Dendritic cell treated with granulocyte-macrophage colony-stimulating factor and Interleukin-4, amounts not matched to agents 40 ng/mL and 50 ng/mL, for 4 days (primary cell): ENCODE results near the gene HDAC7.
"Not testable (repeated sequence)": the region's sequence is repeated elsewhere in the genome, so short reads cannot be mapped to it uniquely, and the experiment has no call there.

Experiments used
- H3K27ac Mint-ChIP-seq: one replicate; pipeline ENCODE4 v1.8.0; 2022; ENCODE audit warnings: mild to moderate bottlenecking, mixed read lengths
- H3K27me3 Mint-ChIP-seq: one replicate; pipeline ENCODE4 v1.8.0; 2022; ENCODE audit warnings: mild to moderate bottlenecking, mixed read lengths
- H3K36me3 Mint-ChIP-seq: one replicate; pipeline ENCODE4 v1.8.0; 2022; ENCODE audit warnings: low read depth, mixed read lengths
- H3K4me1 Mint-ChIP-seq: one replicate; pipeline ENCODE4 v1.8.0; 2022; ENCODE audit warnings: low read depth, mixed read lengths
- H3K4me3 Mint-ChIP-seq: one replicate; pipeline ENCODE4 v1.8.0; 2022; ENCODE audit warnings: mild to moderate bottlenecking, moderate library complexity, mixed read lengths
- H3K9me3 Mint-ChIP-seq: one replicate; pipeline ENCODE4 v1.8.0; 2022; ENCODE audit warnings: mixed read lengths
- intact Hi-C: fragments of 100-400 bp; cut with micrococcal nuclease; formaldehyde crosslinking; loops from one replicate; pipeline ENCODE4 v1.15.0; 2022

The HDAC7 gene

DNA sequence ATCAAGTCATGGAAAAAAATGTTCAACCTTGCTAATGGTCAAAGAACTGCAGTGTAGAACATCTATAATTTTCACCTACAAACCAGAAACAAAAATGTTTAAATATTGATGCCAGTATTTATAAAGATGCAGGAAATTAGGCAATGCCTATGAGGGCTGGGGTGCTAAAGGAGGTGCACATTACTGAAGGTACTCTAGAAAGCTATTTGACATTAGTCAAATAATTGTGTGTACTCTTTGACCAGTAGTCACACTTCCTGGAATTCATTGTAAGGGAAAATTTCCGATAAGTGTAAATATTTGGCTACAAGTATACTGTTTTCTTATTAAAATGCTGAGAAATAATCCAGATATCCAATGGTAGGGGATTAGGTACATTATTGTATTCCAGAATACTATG is 36.4 kb upstream of the HDAC7 start:
- no peak overlapping the region for H3K4me3 Mint-ChIP-seq
- H3K9me3 Mint-ChIP-seq, result no peaks in the 10 kb centered on the region
- H3K27ac Mint-ChIP-seq, result no peak overlapping the region
- intact Hi-C loops, result loop anchor here (10.0 kb wide), 1 partner anchor 49 kb away; the partner anchor contains the start of gene VDR
- no peaks in the 10 kb centered on the region for H3K27me3 Mint-ChIP-seq
- H3K4me1 Mint-ChIP-seq, result peaks cover 37% of the 10 kb centered on the region
- peaks cover 97% of the 10 kb centered on the region for H3K36me3 Mint-ChIP-seq

DNA sequence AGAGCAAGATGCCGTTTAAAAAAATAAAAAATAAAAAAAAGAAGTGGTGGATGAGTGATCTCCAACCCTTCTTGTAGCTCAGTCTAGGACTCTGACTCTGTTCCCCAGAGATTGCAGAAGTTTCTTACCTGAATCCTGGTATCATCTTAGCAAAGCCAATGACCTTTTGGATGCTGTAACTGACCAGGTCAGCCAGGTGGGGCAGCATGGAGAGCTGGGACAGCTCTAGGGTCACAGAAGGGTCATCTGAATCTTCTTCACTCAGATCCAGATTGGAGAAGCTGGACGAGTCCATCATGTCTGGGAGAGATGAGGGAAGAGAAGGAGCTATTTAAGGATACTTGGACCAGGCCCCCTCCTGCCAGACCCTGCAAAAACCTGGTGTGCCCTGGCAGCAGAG is 35.8 kb upstream of the HDAC7 start:
- Mint-ChIP-seq H3K4me3 (no peak overlapping the region), H3K36me3 (peaks cover 97% of the 10 kb centered on the region), H3K4me1 (peaks cover 40% of the 10 kb centered on the region), H3K27ac (no peak overlapping the region), H3K9me3 (no peaks in the 10 kb centered on the region), H3K27me3 (no peaks in the 10 kb centered on the region)
- intact Hi-C loops, result loop anchor here (10.0 kb wide), 1 partner anchor 49 kb away; the partner anchor contains the start of gene VDR

DNA sequence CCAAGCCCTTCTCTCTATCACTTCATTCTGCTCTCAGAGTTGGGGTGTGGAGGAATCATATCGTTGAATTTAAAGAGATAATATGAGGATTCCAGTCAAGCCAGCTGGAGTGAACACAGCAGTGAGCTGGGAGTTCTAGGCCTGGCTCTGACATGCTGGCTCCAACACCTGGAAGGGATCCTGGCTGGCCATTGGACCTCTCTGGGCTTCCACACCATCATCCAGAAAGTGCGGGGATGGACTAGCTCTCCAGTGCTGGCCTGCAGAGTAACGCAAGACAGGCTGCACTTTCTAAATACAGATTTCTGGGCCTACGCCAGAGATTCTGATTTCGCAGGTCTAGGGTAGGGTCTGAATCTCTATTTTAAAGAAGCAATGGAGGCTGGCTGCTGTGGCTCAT is 34.8 kb upstream of the HDAC7 start:
- H3K4me3 Mint-ChIP-seq, result no peak overlapping the region
- no peak overlapping the region for H3K27ac Mint-ChIP-seq
- intact Hi-C loops, result loop anchor here (10.0 kb wide), 1 partner anchor 50 kb away; the partner anchor contains the start of gene VDR
- H3K4me1 Mint-ChIP-seq, result peaks cover 35% of the 10 kb centered on the region
- H3K9me3 Mint-ChIP-seq, result no peaks in the 10 kb centered on the region
- H3K27me3 Mint-ChIP-seq, result no peaks in the 10 kb centered on the region
- peaks cover 97% of the 10 kb centered on the region for H3K36me3 Mint-ChIP-seq

DNA sequence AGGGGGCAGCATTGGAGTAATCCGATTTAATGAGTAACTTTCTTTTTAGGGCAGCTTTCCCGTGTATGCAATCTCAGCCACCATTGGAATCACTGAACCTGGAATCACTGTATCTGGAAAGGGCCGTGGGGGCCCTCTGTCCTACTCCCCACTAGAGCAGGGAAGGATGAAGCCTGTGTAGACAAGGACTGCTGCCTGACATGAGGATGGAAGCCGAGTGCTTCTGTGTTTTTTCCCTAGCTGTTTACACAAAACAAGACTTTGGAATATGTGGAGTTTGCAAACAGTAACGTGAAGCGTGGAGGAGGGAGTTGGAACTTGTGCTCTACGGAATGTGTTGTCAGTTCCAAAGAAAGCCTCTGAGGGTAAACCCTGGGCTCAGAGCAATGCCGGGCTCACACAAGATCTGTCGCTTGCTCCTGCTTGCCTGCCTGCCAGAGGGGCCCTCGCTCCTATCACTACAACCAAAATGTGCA is 32.4 kb upstream of the HDAC7 start:
- no peak overlapping the region for H3K27ac Mint-ChIP-seq
- H3K36me3 Mint-ChIP-seq, result peaks cover 96% of the 10 kb centered on the region
- H3K9me3 Mint-ChIP-seq, result no peaks in the 10 kb centered on the region
- intact Hi-C loops, result loop anchor here (10.0 kb wide), 1 partner anchor 53 kb away; the partner anchor contains the start of gene VDR
- H3K4me1 Mint-ChIP-seq, result peaks cover 13% of the 10 kb centered on the region
- no peak overlapping the region for H3K4me3 Mint-ChIP-seq
- H3K27me3 Mint-ChIP-seq, result no peaks in the 10 kb centered on the region

DNA sequence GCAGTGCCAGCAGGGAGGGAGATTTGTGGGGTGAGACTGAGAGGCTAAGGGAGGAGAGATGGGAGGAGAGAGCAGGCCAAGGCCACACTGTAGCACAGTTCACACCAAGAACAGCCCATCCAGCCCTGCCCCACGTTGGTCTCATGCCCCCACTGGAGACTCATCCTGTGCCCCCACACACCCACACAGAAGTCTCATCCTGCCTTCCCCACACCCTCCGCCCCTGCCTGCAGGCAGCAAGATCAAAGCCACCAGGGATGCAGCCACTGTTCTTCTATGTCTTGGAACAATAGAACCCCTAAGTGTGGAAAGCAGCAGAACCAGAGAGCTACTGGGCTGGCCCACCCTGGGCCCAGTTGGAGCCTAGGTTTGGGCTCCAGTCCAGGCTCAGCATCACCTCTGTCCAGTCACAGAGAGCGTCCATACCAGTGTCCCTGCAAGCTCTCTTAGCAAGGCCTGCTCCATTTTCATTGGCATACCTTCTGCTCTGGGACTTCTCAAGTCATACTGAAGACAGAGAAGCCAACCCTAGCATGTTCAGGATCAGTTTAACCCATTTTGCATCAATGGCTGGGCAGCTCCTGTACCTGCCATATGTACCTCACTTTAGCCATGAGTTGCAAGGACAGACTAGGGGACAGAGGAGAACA is 31.7 kb upstream of the HDAC7 start:
- Mint-ChIP-seq H3K4me3 (no peak overlapping the region), H3K27me3 (no peaks in the 10 kb centered on the region), H3K4me1 (peaks cover 11% of the 10 kb centered on the region), H3K36me3 (peaks cover 96% of the 10 kb centered on the region), H3K9me3 (no peaks in the 10 kb centered on the region), H3K27ac (no peak overlapping the region)
- intact Hi-C loops, result loop anchor here (10.0 kb wide), 1 partner anchor 53 kb away; the partner anchor contains the start of gene VDR

DNA sequence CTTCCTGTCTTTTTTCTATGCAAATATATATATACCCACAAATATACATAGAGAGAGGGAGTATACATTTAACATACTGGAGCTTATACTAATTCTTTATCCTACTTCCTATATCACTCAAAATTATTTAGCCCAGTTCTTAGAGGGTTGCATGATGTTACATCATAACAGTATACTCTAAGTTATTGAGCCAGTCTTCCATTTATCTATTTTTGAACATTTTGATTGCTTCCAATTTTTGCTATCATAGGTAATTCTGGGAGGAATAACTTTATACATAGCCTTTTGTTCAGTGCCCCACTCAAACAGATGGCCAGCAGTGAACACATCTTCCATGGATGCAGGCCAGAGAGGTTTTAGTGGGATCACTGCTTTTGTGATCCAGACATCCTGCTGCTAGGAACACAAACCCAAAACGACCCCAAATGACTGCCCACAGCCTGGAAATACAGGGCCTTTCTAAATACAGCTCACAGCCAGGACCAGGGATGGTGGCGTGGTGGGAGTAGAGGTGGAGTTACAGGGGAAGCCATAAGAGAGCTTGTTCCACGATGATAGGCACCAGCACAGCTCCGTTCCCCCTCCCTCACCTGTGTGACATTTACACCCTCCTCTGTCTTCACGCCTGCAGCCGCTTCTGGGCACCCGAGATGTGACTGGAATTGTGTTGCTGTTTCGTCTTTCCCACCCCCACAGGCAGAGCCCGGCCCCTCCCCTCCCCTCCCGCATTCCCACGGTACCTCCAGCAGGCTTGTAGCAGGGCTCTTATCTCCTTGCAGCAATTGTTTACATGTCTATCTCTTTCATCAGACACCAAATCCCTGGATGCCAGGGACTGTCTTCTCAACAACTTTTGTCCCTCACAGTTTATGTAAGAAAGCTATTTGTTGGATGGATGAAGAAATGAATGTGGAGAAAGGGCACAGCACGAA is 30.7 kb upstream of the HDAC7 start:
- peaks cover 96% of the 10 kb centered on the region for H3K36me3 Mint-ChIP-seq
- H3K27me3 Mint-ChIP-seq, result no peaks in the 10 kb centered on the region
- peaks cover 11% of the 10 kb centered on the region for H3K4me1 Mint-ChIP-seq
- no peak overlapping the region for H3K27ac Mint-ChIP-seq
- intact Hi-C loops, result loop anchor here (10.0 kb wide), 1 partner anchor 54 kb away; the partner anchor contains the start of gene VDR
- no peak overlapping the region for H3K4me3 Mint-ChIP-seq
- H3K9me3 Mint-ChIP-seq, result no peaks in the 10 kb centered on the region

DNA sequence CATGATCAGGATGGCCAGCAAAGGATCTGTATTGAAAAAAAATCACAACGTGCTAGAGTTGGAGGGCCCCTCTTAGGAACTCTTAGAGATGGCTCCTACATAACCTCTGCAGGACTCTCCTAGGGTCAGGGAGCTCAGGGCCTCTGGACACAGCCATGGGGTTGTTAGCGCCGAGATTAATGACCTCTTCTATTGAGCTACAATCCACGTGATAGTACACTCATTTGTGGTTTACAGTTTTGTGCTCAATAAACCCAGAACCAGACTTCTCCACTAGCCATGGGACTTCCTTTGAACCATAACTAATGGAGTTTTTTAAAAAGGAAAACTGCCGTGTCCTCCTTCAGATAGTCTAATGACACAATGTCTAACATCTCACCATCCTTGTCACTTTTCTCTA is 29.6 kb upstream of the HDAC7 start:
- intact Hi-C loops, result no loop called here
- Mint-ChIP-seq H3K4me1 (peaks cover 11% of the 10 kb centered on the region), H3K27ac (no peak overlapping the region), H3K4me3 (no peak overlapping the region), H3K36me3 (peaks cover 96% of the 10 kb centered on the region), H3K9me3 (no peaks in the 10 kb centered on the region), H3K27me3 (no peaks in the 10 kb centered on the region)

DNA sequence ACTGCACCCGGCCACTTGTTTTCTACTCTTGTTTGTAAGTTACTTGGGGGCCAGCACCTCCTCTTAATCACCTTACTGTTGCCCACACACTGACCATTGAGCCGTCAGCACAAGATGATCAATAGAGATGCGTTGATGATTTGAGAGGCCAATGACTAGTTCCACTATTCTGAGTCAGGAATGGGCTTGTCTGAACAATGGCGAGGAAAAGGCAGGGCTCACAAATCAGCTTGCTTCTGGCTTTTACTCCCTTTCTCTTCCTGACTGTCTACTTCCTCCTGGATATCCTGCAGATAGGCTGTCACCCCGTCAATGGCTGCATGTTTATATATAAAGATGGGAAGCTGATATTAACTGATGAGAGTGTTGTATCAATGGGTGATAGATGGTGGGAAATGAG is 29.1 kb upstream of the HDAC7 start:
- Mint-ChIP-seq H3K9me3 (no peaks in the 10 kb centered on the region), H3K27ac (no peak overlapping the region), H3K4me1 (peaks cover 11% of the 10 kb centered on the region), H3K4me3 (no peak overlapping the region), H3K27me3 (no peaks in the 10 kb centered on the region), H3K36me3 (peaks cover 96% of the 10 kb centered on the region)
- intact Hi-C loops, result no loop called here

DNA sequence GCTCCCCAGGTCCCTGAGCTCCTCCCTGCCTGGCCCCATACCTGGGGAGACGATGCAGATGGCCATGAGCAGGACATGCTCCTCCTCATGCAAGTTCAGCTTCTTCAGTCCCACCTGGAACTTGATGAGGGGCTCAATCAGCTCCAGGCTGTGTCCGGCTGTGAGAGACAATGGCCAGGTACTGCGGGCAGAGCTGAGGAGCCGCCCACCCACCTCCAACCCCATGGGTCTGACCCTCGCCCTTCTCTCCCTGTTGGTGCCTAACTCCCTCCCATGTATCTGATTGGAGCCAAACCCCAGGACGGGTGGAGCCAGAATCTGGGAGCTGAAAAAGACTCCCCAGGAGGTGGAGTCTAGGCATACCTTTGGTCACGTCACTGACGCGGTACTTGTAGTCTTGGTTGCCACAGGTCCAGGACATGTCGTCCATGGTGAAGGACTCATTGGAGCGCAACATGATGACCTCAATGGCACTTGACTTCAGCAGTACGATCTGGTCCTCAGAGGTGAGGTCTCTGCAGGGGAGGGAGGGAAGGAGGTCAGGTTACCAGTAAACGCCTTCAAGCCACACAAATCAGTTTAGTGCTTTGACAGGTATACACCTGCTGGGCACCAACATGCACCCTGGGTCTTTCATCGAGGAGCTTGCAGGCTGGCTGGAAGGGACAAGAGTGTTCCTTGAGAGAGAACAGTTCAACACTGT is 26.7 kb upstream of the HDAC7 start:
- H3K4me1 Mint-ChIP-seq, result peaks cover 6% of the 10 kb centered on the region
- H3K27ac Mint-ChIP-seq, result no peak overlapping the region
- H3K9me3 Mint-ChIP-seq, result no peaks in the 10 kb centered on the region
- intact Hi-C loops, result no loop called here
- H3K27me3 Mint-ChIP-seq, result no peaks in the 10 kb centered on the region
- peaks cover 94% of the 10 kb centered on the region for H3K36me3 Mint-ChIP-seq
- H3K4me3 Mint-ChIP-seq, result no peak overlapping the region

DNA sequence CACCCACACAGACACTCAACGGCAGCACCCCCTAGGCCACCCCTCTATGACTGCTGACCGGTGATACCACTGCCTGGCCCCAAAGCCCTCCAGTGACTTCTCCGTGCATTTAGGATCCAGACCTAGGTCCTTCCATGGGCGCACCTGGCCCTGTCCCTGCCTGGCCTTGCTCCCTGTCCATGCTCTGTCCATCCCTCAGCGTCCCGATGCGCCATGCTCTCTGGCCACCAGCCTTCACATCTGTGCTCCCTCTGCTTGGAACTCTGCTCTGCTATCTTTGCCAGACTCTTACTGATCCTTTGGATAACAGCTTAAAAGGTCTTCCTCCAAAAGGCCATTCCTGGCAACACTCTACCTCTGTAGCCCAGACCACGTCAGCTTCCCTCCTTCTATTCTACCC is 25.4 kb upstream of the HDAC7 start:
- no peaks in the 10 kb centered on the region for H3K4me1 Mint-ChIP-seq
- peaks cover 80% of the 10 kb centered on the region for H3K36me3 Mint-ChIP-seq
- no peak overlapping the region for H3K4me3 Mint-ChIP-seq
- H3K27ac Mint-ChIP-seq, result no peak overlapping the region
- H3K9me3 Mint-ChIP-seq, result no peaks in the 10 kb centered on the region
- H3K27me3 Mint-ChIP-seq, result peaks cover under 1% of the 10 kb centered on the region
- intact Hi-C loops, result no loop called here

DNA sequence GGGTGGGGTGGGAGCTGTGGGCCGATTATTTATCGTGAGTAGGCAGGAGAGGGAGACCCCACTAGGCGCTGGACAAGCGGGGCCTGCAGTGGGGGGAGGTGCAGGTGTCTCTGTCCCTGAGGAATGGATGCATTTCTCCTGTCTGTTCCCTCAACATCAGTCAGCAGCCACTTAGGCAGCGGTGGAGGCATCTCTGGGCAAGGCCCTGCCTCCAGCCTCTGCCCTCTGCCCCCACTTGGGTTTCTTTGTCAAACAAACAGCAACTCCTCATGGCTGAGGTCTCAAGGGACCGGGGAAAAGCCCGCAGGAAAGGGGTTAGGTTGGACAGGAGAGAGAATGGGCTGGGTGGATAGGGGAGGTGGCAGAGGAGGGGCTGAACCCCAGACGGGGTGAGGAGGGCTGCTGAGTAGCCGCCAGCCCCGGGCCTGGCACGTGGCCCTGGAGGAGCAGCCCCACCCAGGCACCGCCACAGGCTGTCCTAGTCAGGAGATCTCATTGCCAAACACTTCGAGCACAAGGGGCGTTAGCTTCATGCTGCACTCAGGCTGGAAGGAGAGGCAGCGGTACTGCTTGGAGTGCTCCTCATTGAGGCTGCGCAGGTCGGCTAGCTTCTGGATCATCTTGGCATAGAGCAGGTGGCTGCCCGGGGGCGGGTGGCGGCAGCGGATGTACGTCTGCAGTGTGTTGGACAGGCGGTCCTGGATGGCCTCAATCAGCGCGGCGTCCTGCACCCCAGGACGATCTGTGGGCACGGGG is 24.7 kb upstream of the HDAC7 start:
- Mint-ChIP-seq H3K27ac (no peak overlapping the region), H3K9me3 (no peaks in the 10 kb centered on the region), H3K36me3 (peaks cover 74% of the 10 kb centered on the region), H3K27me3 (peaks cover 2% of the 10 kb centered on the region), H3K4me1 (no peaks in the 10 kb centered on the region), H3K4me3 (no peak overlapping the region)
- intact Hi-C loops, result no loop called here

DNA sequence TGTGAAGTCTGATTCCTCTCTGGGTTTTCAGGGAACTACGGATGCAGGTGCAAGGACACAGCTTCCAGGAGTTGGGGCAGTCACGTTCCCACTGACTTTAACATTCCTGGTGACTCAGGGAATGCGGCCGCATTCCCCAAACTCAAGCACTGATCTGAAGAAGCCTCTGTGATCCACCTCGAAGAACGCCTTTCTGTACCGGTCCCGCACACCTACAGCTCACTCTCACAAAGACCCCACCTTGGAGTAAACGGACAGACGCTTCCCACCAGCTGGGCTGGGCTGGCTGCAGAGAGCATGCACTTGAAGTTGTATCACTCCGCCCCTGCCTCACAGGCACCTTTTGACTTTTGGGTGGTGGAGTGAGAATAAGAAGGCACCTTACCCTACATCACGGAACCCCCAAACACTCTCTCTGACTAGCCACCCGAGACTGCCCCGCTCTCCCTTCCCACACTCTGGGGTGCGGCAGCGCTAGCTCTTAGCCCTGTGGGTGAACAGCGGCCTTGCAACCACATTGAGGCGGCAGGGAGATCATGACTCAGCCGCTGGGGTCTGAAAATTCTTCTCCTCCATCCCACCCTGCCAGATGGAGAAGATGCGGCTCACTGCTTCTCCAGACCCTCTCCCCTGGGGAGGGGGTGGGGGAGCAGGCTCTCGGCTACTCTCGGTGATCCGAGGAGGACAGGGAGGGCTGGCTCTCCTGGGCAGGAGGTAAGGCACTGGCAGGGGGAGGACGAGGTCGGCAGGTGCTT is 23.7 kb upstream of the HDAC7 start:
- Mint-ChIP-seq H3K9me3 (no peaks in the 10 kb centered on the region), H3K27me3 (peaks cover 3% of the 10 kb centered on the region), H3K27ac (no peak overlapping the region), H3K4me1 (peaks cover 10% of the 10 kb centered on the region), H3K4me3 (no peak overlapping the region), H3K36me3 (peaks cover 63% of the 10 kb centered on the region)
- intact Hi-C loops, result no loop called here

DNA sequence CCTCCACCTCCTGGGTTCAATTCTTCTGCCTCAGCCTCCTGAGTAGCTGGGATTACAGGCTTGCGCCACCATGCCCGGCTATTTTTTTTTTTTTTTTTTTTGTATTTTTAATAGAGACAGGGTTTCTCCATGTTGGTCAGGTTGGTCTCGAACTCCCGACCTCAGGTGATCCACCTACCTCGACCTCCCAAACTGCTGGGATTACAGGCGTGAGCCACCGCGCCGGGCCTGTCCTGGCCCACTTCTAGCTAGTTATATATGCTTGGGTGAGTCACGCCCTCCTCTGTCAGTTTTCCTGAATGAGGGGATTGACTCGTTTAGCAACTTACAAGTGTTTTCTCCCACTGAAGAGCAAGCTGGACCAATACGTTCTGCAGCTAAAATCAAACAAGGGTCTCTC is 22.8 kb upstream of the HDAC7 start:
- intact Hi-C loops, H3K27me3 Mint-ChIP-seq, H3K9me3 Mint-ChIP-seq, H3K4me3 Mint-ChIP-seq, H3K27ac Mint-ChIP-seq: not testable (repeated sequence)
- Mint-ChIP-seq H3K36me3 (peaks cover 56% of the 10 kb centered on the region), H3K4me1 (peaks cover 16% of the 10 kb centered on the region)
